ENCODE data around the gene FBXO46.

The FBXO46 gene

GRCh38 chr19:45663800-45664199, 66.9 kb downstream of the FBXO46 start:
- TF ChIP-seq FOXP2 (optimal IDR thresholded peaks at IDR 0.05; ENCODE audit: borderline replicate concordance, extremely low read depth, extremely low read length, insufficient read depth) (no peak), REST (IDR thresholded peaks at IDR 0.05; ENCODE audit: insufficient read depth in 1 of 2, low read depth in 2 of 2, low read length in 2 of 2) (no peak)

GRCh38 chr19:45660636-45661035, 70.1 kb downstream of the FBXO46 start:
- TF ChIP-seq TAF1 (IDR thresholded peaks at IDR 0.05; ENCODE audit: borderline replicate concordance, insufficient read depth, low read length), result no peak
- TF ChIP-seq SIN3A (IDR thresholded peaks at IDR 0.05; ENCODE audit: borderline replicate concordance, insufficient read depth, low read length), result no peak
- TF ChIP-seq FOXP2 (optimal IDR thresholded peaks at IDR 0.05; ENCODE audit: borderline replicate concordance, extremely low read depth, extremely low read length, insufficient read depth), result no peak
- TF ChIP-seq POLR2AphosphoS5 (IDR thresholded peaks at IDR 0.05; ENCODE audit: low read depth, low read length), result no peak
- no peak for TF ChIP-seq REST (IDR thresholded peaks at IDR 0.05; ENCODE audit: insufficient read depth in 1 of 2, low read depth in 2 of 2, low read length in 2 of 2)
